Suprapubic skin (tissue), 4 donors: ENCODE measurements around the gene RPS19BP1. TPM values are rescaled to one million over a fixed set of nuclear protein-coding genes. Genes with fewer than 3 reads are reported as not detected.

Experiments used
- DNase-seq, 2 donors: peaks; one replicate each; pipeline ENCODE4 v3.0.0-alpha.2; 2019; ENCODE audit warnings: low spot score in 2 of 2
- H3K27ac ChIP-seq: fragments of 200-600 bp; sonication (generic); one replicate; pipeline ENCODE4 v1.5.1; 2019
- H3K27me3 ChIP-seq: fragments of 200-600 bp; sonication (generic); one replicate; pipeline ENCODE4 v1.5.1; 2019
- H3K36me3 ChIP-seq: fragments of 200-600 bp; sonication (generic); one replicate; pipeline ENCODE4 v1.5.1; 2019
- H3K4me1 ChIP-seq: fragments of 200-600 bp; sonication (generic); one replicate; pipeline ENCODE4 v1.5.1; 2019
- H3K4me3 ChIP-seq: fragments of 200-600 bp; sonication (generic); one replicate; pipeline ENCODE4 v1.5.1; 2019; ENCODE audit warnings: mild to moderate bottlenecking
- H3K9me3 ChIP-seq: fragments of 200-600 bp; sonication (generic); one replicate; pipeline ENCODE4 v1.5.1; 2019
- CTCF ChIP-seq, 2 donors: fragments of 200-600 bp in 1 of 2; fragments of 450-650 bp in 1 of 2; sonication (generic) in 1 of 2; IDR thresholded peaks; one replicate each; pipeline ENCODE4 v1.5.1; 2016 to 2019; ENCODE audit warnings: antibody characterized with exemption in 2 of 2, mild to moderate bottlenecking in 1 of 2, moderate library complexity in 1 of 2
- EP300 ChIP-seq: sonication (generic); formaldehyde crosslinking; IDR thresholded peaks from one replicate; pipeline ENCODE4 v1.6.1; 2017; ENCODE audit warnings: antibody characterized with exemption
- POLR2A ChIP-seq, 2 donors: fragments of 450-650 bp; IDR thresholded peaks; one replicate each; pipeline ENCODE4 v1.6.1; 2017; ENCODE audit warnings: antibody characterized with exemption in 2 of 2, mild to moderate bottlenecking in 2 of 2, moderate library complexity in 2 of 2
- POLR2AphosphoS5 ChIP-seq, 3 donors: sonication (generic); formaldehyde crosslinking; IDR thresholded peaks; one replicate each; pipeline ENCODE4 v1.6.1; 2017; ENCODE audit warnings: antibody characterized with exemption in 3 of 3
- WGBS: methylation state at CpG from one replicate; pipeline ENCODE4 v1.1.5; 2018; 5-methylcytosine and 5-hydroxymethylcytosine counted together
- total RNA-seq, 4 donors: library from RNA; depleted of rRNA; stranded (reverse); fragments of >200 nt; gene quantifications; one replicate each; pipeline ENCODE4 v1.1.0, GENCODE V29; 2016

RPS19BP1 gene
- total RNA-seq, 4 donors from 2014 or later: 61.2 to 89.5 (median 80.6) TPM

GRCh38 chr22:39488563-39489083, 43.9 kb downstream of the RPS19BP1 start:
- DNase-seq: no peak
- TF ChIP-seq POLR2AphosphoS5 (IDR thresholded peaks at IDR 0.05) (no peak), POLR2A (IDR thresholded peaks at IDR 0.05) (no peak), CTCF (IDR thresholded peaks at IDR 0.05) (no peak), EP300 (no peak)

GRCh38 chr22:39487826-39488520, 44.6 kb downstream of the RPS19BP1 start:
- H3K27ac ChIP-seq: no peak overlapping the region
- H3K4me1 ChIP-seq: peaks cover 7% of the 10 kb centered on the region
- TF ChIP-seq EP300: no peak
- TF ChIP-seq POLR2A (IDR thresholded peaks at IDR 0.05): no peak
- no peak for TF ChIP-seq POLR2AphosphoS5 (IDR thresholded peaks at IDR 0.05)
- TF ChIP-seq CTCF (IDR thresholded peaks at IDR 0.05): no peak
- H3K36me3 ChIP-seq: no peaks in the 10 kb centered on the region
- H3K27me3 ChIP-seq: no peaks in the 10 kb centered on the region
- no peak overlapping the region for H3K4me3 ChIP-seq
- no peak for DNase-seq
- no peaks in the 10 kb centered on the region for H3K9me3 ChIP-seq
- WGBS: 96% methylated on average over 56 of the region's 70 CpGs

More at GRCh38 chr22:39488563-39489083, 43.9 kb downstream of the RPS19BP1 start:
- no peak overlapping the region for H3K4me3 ChIP-seq
- peaks cover 7% of the 10 kb centered on the region for H3K4me1 ChIP-seq
- H3K27ac ChIP-seq: no peak overlapping the region
- no peaks in the 10 kb centered on the region for H3K36me3 ChIP-seq
- no peaks in the 10 kb centered on the region for H3K27me3 ChIP-seq
- H3K9me3 ChIP-seq: no peaks in the 10 kb centered on the region
- WGBS: 89% methylated on average over 29 of the region's 39 CpGs

GRCh38 chr22:39486951-39487825, 45.4 kb downstream of the RPS19BP1 start:
- Histone ChIP-seq H3K27ac (no peak overlapping the region), H3K36me3 (no peaks in the 10 kb centered on the region), H3K4me3 (no peak overlapping the region), H3K27me3 (no peaks in the 10 kb centered on the region), H3K4me1 (peaks cover 7% of the 10 kb centered on the region), H3K9me3 (no peaks in the 10 kb centered on the region)
- WGBS: 66% methylated on average over 19 of the region's 45 CpGs
- no peak for DNase-seq
- no peak for TF ChIP-seq EP300
- TF ChIP-seq POLR2AphosphoS5 (IDR thresholded peaks at IDR 0.05): no peak
- no peak for TF ChIP-seq CTCF (IDR thresholded peaks at IDR 0.05)
- TF ChIP-seq POLR2A (IDR thresholded peaks at IDR 0.05): no peak

GRCh38 chr22:39482768-39483167, 49.8 kb downstream of the RPS19BP1 start:
- no peak for TF ChIP-seq EP300
- Histone ChIP-seq H3K9me3 (no peaks in the 10 kb centered on the region), H3K4me3 (no peak overlapping the region), H3K4me1 (no peaks in the 10 kb centered on the region), H3K36me3 (no peaks in the 10 kb centered on the region), H3K27me3 (no peaks in the 10 kb centered on the region), H3K27ac (no peak overlapping the region)
- 74% methylated on average over 3 of the region's 3 CpGs for WGBS
- DNase-seq: no peak

- WGBS: 93% methylated on average over 5 of the region's 5 CpGs
- no peaks in the 10 kb centered on the region for H3K4me1 ChIP-seq
- no peaks in the 10 kb centered on the region for H3K27me3 ChIP-seq
- DNase-seq: no peak
- H3K9me3 ChIP-seq: no peaks in the 10 kb centered on the region
- no peaks in the 10 kb centered on the region for H3K36me3 ChIP-seq
- no peak for TF ChIP-seq CTCF (IDR thresholded peaks at IDR 0.05)
- TF ChIP-seq POLR2AphosphoS5 (IDR thresholded peaks at IDR 0.05): no peak
- TF ChIP-seq EP300: no peak
- no peak for TF ChIP-seq POLR2A (IDR thresholded peaks at IDR 0.05)
- no peak overlapping the region for H3K4me3 ChIP-seq
- no peak overlapping the region for H3K27ac ChIP-seq
Measured at GRCh38 chr22:39481595-39481994, 51.0 kb downstream of the RPS19BP1 start.
